Measurements from ENCODE around the gene BCL2L1.
"Not testable (repeated sequence)": the region's sequence is repeated elsewhere in the genome, so short reads cannot be mapped to it uniquely, and the experiment has no call there.

Gene BCL2L1

GRCh38 chr20:31722257-31723068, at the start of gene BCL2L1:
TSS of gene BCL2L1 (minus strand) at chr20:31722868. CDS start at chr20:31722218, 650 bp downstream.
- peak in 57 of 58 donors; percentile 25 to 84 (median 75) for DNase-seq

GRCh38 chr20:31770243-31770642, 47.6 kb upstream of the BCL2L1 start:
- DNase-seq, result no peak

GRCh38 chr20:31769681-31770080, 47.0 kb upstream of the BCL2L1 start:
- no peak for DNase-seq

- no peak for DNase-seq
Measured at GRCh38 chr20:31767805-31768204, 45.1 kb upstream of the BCL2L1 start.

DNA sequence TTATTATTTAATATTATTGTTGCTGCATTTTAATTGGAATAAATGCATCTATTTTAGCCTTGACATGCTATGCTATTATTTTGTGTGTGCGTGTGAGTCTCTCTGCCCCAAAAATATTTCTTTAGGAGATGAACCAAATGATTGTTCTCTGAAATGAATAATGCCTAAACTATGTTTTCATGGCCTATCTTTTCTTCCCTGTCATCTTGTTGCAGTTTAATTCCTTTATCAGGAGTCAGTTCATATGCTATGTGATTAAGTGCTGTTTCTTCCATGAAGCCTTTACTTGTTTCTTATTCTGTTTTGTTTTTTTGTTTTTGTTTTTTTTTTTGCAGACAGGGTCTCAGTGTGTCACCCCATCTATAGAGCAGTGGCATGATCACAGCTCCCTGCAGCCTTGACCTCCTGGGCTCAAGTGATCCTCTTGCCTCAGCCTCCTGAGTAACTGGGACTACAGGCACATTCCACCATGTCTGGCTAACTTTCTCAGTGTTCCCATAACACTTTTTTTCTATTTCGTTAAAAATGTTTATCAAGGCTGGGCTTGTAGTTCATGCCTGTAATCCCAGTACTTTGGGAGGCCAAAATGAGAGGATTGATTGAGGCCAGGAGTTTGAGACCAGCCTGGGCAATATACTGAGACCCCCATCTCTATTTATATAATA, 42.1 kb upstream of the BCL2L1 start:
- DNase-seq, result no peak

- no peak for DNase-seq
Measured at GRCh38 chr20:31760519-31761240, 38.0 kb upstream of the BCL2L1 start.

- DNase-seq, result no peak
Measured at GRCh38 chr20:31759836-31760518, 37.3 kb upstream of the BCL2L1 start.

DNA sequence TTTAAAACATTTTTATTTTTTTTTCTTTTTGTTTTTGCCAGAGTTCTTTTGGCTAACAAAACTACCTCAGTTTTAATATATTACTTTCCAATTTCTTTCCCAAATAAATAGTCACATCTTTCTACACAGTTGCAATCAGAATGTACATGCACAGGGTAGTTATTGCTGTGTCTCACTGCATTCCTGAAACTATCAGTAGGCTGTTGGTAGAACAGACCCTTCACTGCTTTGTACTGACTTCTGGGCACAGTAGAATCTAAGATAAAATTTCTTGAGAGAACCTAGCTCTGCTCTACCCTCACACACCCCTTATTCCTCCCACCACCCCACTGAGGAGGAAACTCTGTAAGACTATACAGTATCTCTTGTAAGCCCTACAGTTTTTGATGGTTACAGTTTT, 36.3 kb upstream of the BCL2L1 start:
- no peak for DNase-seq

DNA sequence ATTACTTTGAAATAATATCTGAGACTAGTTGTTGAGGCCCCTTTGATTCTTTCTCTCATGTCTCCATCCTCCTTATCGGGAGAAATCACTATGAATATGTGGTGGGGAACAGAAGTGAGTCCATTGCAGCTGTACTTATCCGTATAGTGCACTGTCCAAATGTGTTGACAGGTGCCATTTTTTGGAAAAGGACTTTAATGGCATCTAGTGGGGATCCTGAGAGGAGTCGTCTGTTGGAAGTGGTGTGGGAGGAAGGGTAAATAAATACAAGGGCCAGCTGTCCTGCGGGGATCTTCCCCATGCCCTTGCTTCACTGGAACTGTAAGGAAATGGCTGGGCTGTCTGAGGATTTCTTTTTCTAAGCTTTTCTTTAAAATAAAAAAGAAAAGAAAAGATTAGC, 35.9 kb upstream of the BCL2L1 start:
- no peak for DNase-seq

DNA sequence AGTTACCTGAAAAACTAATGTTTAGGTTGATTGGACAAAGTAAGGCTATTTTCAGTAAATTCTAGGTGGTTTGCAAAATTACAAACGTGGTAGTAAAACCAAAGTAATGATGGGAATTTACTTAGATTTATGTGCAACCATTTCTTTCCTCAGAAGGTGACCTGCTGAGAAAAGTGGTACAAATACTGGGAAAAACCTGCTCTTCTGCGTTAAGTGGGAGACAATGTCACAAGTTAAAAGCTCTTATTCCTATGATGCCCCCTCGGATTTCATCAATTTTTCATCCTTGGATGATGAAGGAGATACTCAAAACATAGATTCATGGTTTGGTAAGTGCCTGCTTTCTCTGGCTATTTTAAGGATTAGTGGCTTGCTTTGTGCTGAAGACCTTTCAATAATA, 34.6 kb upstream of the BCL2L1 start:
- no peak for DNase-seq

DNA sequence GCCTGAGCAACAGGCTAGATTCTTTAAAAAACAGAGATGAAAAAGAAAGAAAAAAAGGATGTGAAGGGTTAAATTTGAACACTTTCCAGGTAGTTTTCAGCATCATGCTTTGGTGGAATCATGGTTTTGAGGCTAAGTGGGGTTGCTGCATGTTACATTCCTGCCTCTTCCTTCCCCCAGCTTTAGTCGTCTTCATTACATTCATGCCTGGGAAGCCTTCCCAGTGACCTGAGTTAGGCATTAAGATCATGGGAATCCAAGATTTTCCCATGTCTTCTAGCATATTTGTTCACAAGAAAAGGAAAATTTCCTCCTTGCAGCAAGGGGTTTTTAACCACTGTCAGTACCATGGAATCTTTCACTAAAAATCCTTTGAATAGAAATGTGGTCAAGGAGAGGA, 28.5 kb upstream of the BCL2L1 start:
- DNase-seq, result no peak

GRCh38 chr20:31749223-31749622, 26.6 kb upstream of the BCL2L1 start:
- no peak for DNase-seq

DNA sequence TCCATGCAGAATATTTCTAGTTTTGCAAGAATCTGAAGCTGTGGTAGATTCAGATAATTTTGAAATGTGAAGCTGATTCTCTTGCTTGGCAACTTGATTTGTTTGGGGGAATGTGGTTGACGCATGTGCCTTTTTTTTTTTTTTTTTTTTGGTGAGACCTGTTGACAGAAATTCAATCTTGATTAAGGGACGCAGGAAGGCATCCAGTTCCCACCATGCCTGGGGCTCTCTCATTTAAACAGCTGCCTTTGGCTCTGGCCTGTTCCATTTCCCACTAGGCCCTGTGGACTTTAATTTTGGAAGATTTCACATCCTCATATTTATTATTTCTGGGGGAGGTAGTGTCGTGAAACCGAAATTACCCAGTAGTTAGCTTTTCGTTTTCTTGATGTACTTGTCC, 25.0 kb upstream of the BCL2L1 start:
- DNase-seq, result no peak

- DNase-seq, result not testable (repeated sequence)
Measured at GRCh38 chr20:31747028-31747427, 24.4 kb upstream of the BCL2L1 start.

- no peak for DNase-seq
Measured at GRCh38 chr20:31746068-31746878, 23.6 kb upstream of the BCL2L1 start.

GRCh38 chr20:31740656-31741323, 18.1 kb upstream of the BCL2L1 start:
- no peak for DNase-seq

DNA sequence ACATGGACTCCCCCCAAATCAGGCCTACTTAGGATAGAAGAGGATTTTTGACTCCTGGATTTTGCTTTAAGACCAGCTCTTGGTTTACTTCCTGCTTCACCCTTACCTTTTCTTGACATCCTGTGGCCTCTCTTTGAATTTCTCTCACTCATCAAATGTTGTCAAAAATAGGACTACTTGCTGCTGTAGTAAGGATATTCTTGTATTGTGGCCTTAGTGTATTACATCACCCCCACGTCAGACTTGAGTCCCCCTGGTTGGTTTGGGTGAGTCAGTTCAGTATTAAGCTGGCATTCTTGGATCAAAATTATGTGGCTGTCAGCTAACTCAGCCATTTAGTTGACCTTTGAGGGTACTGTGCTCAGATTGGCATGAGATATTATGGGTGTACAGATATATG, 17.5 kb upstream of the BCL2L1 start:
- DNase-seq, result no peak

GRCh38 chr20:31739550-31739977, 16.9 kb upstream of the BCL2L1 start:
- no peak for DNase-seq

DNA sequence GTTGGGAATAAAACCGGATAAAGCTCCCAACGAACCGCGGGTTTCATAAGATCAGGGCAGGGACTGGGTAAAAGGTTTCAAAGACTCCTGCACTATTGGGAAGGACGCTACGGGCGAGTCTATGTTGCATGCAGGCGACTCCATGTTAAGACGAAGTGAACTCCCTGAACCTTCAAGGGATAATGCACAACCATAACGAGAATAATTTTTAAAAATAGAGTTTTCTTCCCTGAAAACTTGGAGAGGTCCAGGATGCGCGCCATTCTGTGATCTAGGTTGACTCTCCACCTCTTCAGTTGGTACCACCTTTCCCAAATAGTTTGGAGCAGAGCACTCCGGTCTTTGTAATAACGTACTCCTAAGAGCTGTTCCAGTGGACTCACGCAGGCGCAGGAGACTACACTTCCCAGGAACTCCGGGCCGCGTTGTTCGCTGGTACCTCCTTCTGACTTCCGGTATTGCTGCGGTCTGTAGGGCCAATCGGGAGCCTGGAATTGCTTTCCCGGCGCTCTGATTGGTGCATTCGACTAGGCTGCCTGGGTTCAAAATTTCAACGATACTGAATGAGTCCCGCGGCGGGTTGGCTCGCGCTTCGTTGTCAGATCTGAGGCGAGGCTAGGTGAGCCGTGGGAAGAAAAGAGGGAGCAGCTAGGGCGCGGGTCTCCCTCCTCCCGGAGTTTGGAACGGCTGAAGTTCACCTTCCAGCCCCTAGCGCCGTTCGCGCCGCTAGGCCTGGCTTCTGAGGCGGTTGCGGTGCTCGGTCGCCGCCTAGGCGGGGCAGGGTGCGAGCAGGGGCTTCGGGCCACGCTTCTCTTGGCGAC, 16.3 kb upstream of the BCL2L1 start, which contains the start of gene TPX2:
TSS of gene TPX2 (plus strand) at position 562 of the 821 bp plus-strand sequence. CDS start 18,187 bp downstream, outside the sequence.
- peak; percentile 72 to 98 (median 94) for DNase-seq

Data from anterior cingulate cortex (tissue), 58 donors.